K562 (cell line): ENCODE measurements around the gene PIGN. TPM values are rescaled to one million over a fixed set of nuclear protein-coding genes. Genes with fewer than 3 reads are reported as not detected.

Experiments
- ATAC-seq: fragments of 200-7000 bp; cut with Tn5 transposase; 3 replicates; pipeline ENCODE4 v1.9.1; 2020; ENCODE audit warnings: moderate library complexity
- BruUV-seq: library from RNA; stranded (reverse); fragments of 400-500 nt; replicated peaks from 2 replicates; lab custom pipeline; 2021; lab: Mats Ljungman, UMichigan
- CTCF ChIA-PET: fragments of 300-600 bp; formaldehyde crosslinking; extraction: SDS; loops from one replicate; lab custom pipeline; 2021; ENCODE audit warnings: low intra/inter-chr PET ratio; lab: Yijun Ruan, JAX
- POLR2A ChIA-PET: fragments of 300-600, 350-650 bp; sonication (Branson Sonifier 250); formaldehyde crosslinking; extraction: SDS; loops from one replicate; lab custom pipeline; 2021; ENCODE audit warnings: antibody characterized with exemption, inconsistent platforms; lab: Yijun Ruan, JAX
- DNase-seq, 4 experiments: peaks; one replicate each; pipeline versions ENCODE4 v3.0.0 to v3.0.0-alpha.2; 2011 to 2018; ENCODE audit warnings: low spot score in 3 of 4, mixed read lengths in 3 of 4; ENCODE audit errors: extremely low read depth in 1 of 4
- FAIRE-seq: peaks from 2 replicates; lab custom pipeline; 2011; peaks lifted over from hg19 to GRCh38; lab: Jason Lieb, UNC
- H2AFZ ChIP-seq: 2 replicates; pipeline ENCODE4 v1.6.0; 2011; ENCODE audit warnings: low read depth, low read length, control low read depth, inconsistent platforms
- H3K27ac ChIP-seq: fragments of 200-600 bp; 3 replicates; pipeline ENCODE4 v1.8.0; 2011; ENCODE audit warnings: low read depth, mild to moderate bottlenecking, control low read depth, inconsistent platforms, low read length, moderate library complexity, mixed read lengths; ENCODE audit errors: extremely low read depth
- H3K27me3 ChIP-seq, 2 experiments: fragments of 300-600 bp in 1 of 2; 2 replicates in 1 of 2; 3 replicates in 1 of 2; pipeline versions ENCODE4 v1.6.0 to v1.8.0; 2011; ENCODE audit warnings: inconsistent platforms in 2 of 2, low read length in 2 of 2, mild to moderate bottlenecking in 1 of 2, mixed read lengths in 1 of 2, moderate library complexity in 1 of 2; ENCODE audit not compliant: control insufficient read depth in 2 of 2, insufficient read depth in 2 of 2
- H3K36me3 ChIP-seq: fragments of 300-600 bp; 3 replicates; pipeline ENCODE4 v1.8.0; 2011; ENCODE audit warnings: mild to moderate bottlenecking, low read length, inconsistent platforms; ENCODE audit not compliant: control insufficient read depth, insufficient read depth
- H3K4me1 ChIP-seq, 2 experiments: fragments of 200-600 bp in 1 of 2; replicated peaks in 1 of 2; 2 replicates in 1 of 2; 3 replicates in 1 of 2; pipeline versions ENCODE4 v1.5.1 to v1.8.0; 2011; ENCODE audit warnings: inconsistent platforms in 2 of 2, low read length in 2 of 2, mild to moderate bottlenecking in 1 of 2, mixed read lengths in 1 of 2, moderate library complexity in 1 of 2; ENCODE audit not compliant: control insufficient read depth in 2 of 2, insufficient read depth in 2 of 2
- H3K4me2 ChIP-seq: 2 replicates; pipeline ENCODE4 v1.6.1; 2011; ENCODE audit warnings: low read length, control low read depth, inconsistent platforms, mixed read lengths; ENCODE audit not compliant: insufficient read depth
- H3K4me3 ChIP-seq: fragments of 200-600 bp; sonication (generic), shearing (Covaris generic); 2 replicates; pipeline ENCODE4 v1.5.1; 2016; ENCODE audit warnings: control low read depth, inconsistent platforms
- H3K79me2 ChIP-seq: fragments of 200-600 bp; 3 replicates; pipeline ENCODE4 v1.8.0; 2011; ENCODE audit warnings: low read length, inconsistent platforms; ENCODE audit not compliant: control insufficient read depth, insufficient read depth
- H3K9ac ChIP-seq, 2 experiments: 2 replicates each; pipeline versions ENCODE4 v1.6.0 to v1.6.1; 2011; ENCODE audit warnings: low read depth in 2 of 2, low read length in 2 of 2, control low read depth in 1 of 2, inconsistent platforms in 1 of 2, mild to moderate bottlenecking in 1 of 2, mixed read lengths in 1 of 2; ENCODE audit not compliant: insufficient read depth in 1 of 2
- H3K9me1 ChIP-seq: one replicate; pipeline ENCODE4 v1.6.0; 2011; ENCODE audit warnings: inconsistent platforms, mild to moderate bottlenecking, low read length, moderate library complexity; ENCODE audit not compliant: control insufficient read depth, insufficient read depth
- H3K9me3 ChIP-seq: replicated peaks from 2 replicates; pipeline ENCODE4 v1.5.1; 2011; ENCODE audit warnings: low read depth, low read length, inconsistent platforms; ENCODE audit not compliant: control insufficient read depth, insufficient read depth
- H4K20me1 ChIP-seq: replicated peaks from 2 replicates; pipeline ENCODE4 v1.6.1; 2011; ENCODE audit warnings: low read length, inconsistent platforms, mixed read lengths; ENCODE audit not compliant: control insufficient read depth, insufficient read depth
- ASH1L ChIP-seq: fragments of 450-650 bp; IDR thresholded peaks from 2 replicates; pipeline ENCODE4 v1.6.1; 2018; ENCODE audit warnings: borderline replicate concordance, mild to moderate bottlenecking, low read depth; ENCODE audit not compliant: partially characterized antibody
- KLF16 ChIP-seq: IDR thresholded peaks from 2 replicates; pipeline ENCODE4 v1.6.1; 2016; ENCODE audit warnings: antibody characterized with exemption
- POLR2AphosphoS2 ChIP-seq: IDR thresholded peaks from 2 replicates; pipeline ENCODE4 v1.6.1; 2012; ENCODE audit warnings: low read length, improper control_type of control experiment
- POLR3G ChIP-seq: IDR thresholded peaks from 2 replicates; pipeline ENCODE4 v1.6.1; 2011; ENCODE audit not compliant: insufficient read length, insufficient replicate concordance; ENCODE audit errors: extremely low read depth
- RNF2 ChIP-seq: sonication (generic); IDR thresholded peaks from 2 replicates; pipeline ENCODE4 v1.6.1; 2016
- SPI1 ChIP-seq: IDR thresholded peaks from 2 replicates; pipeline ENCODE4 v1.6.1; 2011; ENCODE audit warnings: low read depth, low read length, control low read depth, borderline replicate concordance
- TEAD4 ChIP-seq, 2 experiments: sonication (generic) in 1 of 2; formaldehyde crosslinking in 1 of 2; IDR thresholded peaks; 2 replicates each; pipeline versions ENCODE4 v1.6.1 to v1.8.0; 2012 to 2022; ENCODE audit warnings: borderline replicate concordance in 1 of 2, inconsistent platforms in 1 of 2, low read length in 1 of 2, mild to moderate bottlenecking in 1 of 2, missing genetic modification reagents in 1 of 2
- ZFP36 ChIP-seq: fragments of 150-350 bp; IDR thresholded peaks from 2 replicates; pipeline ENCODE4 v1.6.1; 2018; ENCODE audit warnings: low read length, low read depth; ENCODE audit not compliant: partially characterized antibody
- ZFX ChIP-seq: sonication (generic); formaldehyde crosslinking; IDR thresholded peaks from 2 replicates; pipeline ENCODE4 v1.8.0; 2022; ENCODE audit warnings: mild to moderate bottlenecking, missing genetic modification reagents, moderate library complexity
- ZNF699 ChIP-seq: fragments of 250-450 bp; sonication (Bioruptor Pico); IDR thresholded peaks from 2 replicates; pipeline ENCODE4 v1.8.0; 2021; ENCODE audit warnings: mild to moderate bottlenecking, moderate library complexity; ENCODE audit not compliant: insufficient replicate concordance
- WGBS: fragments of 100-300 bp; shearing (Covaris generic); methylation state at CpG from one replicate; pipeline ENCODE4 v1.1.6; 2016; ENCODE audit warnings: low coverage, mixed read lengths; ENCODE audit not compliant: insufficient coverage; ENCODE audit errors: missing lambda C conversion rate; 5-methylcytosine and 5-hydroxymethylcytosine counted together
- in situ Hi-C: fragments of 300-500 bp; cut with MboI; formaldehyde crosslinking; loops from 4 replicates; pipeline ENCODE4 v1.15.0; 2018; ENCODE audit warnings: inconsistent platforms, mixed read lengths
- intact Hi-C: fragments of 100-400 bp; cut with micrococcal nuclease; formaldehyde crosslinking; loops from 2 replicates; pipeline ENCODE4 v1.14.2; 2022
- polyA plus RNA-seq, 8 experiments: library from polyadenylated mRNA; depleted of rRNA in 4 of 8; stranded (reverse) in 5 of 8; unstranded in 3 of 8; fragments of >200 nt; fragmentation: Nextera tagmentation in 2 of 8; fragmentation: Illumina TruSeq in 1 of 8; extraction: Ambion mirVana in 2 of 8; extraction: Trizol in 1 of 8; gene quantifications; 2 replicates each; pipeline versions ENCODE4 v1.2.1 to v1.2.3, GENCODE V29; 2011 to 2014; ENCODE audit warnings: inconsistent platforms in 1 of 8, missing spikeins in 1 of 8
- total RNA-seq, 7 experiments: library from RNA; depleted of rRNA in 6 of 7; stranded (reverse); fragments of >200 nt in 6 of 7; fragmentation: Illumina TruSeq in 2 of 7; extraction: Trizol in 2 of 7; gene quantifications; 2 replicates each; pipeline versions ENCODE4 v1.2.1 to v1.2.3, GENCODE V29; 2011 to 2021; ENCODE audit warnings: low replicate concordance in 1 of 7
- TF ChIP-seq, protein P1 (sequence below): fragments of 150-350 bp; conservative IDR thresholded peaks from 2 replicates; pipeline ENCODE4 v1.6.1; 2014; ENCODE audit warnings: low read length
- TF ChIP-seq, protein P2 (sequence below): fragments of 250-450 bp; sonication (Bioruptor Pico); IDR thresholded peaks from 2 replicates; pipeline ENCODE4 v1.8.0; 2022; ENCODE audit warnings: moderate library complexity, mild to moderate bottlenecking, inconsistent platforms

The PIGN gene
- total and polyA plus RNA-seq, 9 of the 15 experiments (the other 6 are each of a cell fraction or from before 2014, with no cell fraction given), result 9.9 to 25.6 (median 17.3) TPM

DNA sequence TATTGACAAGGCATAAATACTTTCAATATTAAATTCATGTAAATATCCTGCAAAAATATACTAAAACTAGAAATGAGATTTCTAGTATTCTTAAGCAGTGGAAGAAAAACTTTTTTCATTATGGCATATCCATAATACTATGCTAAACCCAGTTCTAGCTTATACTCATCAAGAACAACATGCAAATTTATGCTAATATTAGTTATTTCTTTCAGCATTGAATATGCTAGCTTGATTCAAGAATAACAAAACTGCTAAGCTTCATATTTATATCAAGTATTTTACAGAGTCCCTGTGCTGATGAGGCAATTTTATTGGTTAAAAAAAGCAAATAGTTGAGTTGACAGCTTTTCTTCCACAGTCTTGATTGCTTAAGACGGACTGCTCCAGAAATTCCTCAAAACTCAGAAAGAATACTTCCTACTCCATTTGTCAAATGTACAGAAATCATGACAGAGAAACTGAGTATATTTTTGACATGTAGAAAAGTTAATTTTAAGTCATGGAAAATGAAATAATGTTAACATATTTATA lies 105.0 kb downstream of the PIGN start:
- H3K36me3 ChIP-seq, result no peaks in the 10 kb centered on the region
- no peaks in the 10 kb centered on the region for H3K9me1 ChIP-seq
- CTCF ChIA-PET, result no interaction called here
- H3K4me2 ChIP-seq, result no peak overlapping the region
- no peak overlapping the region for H3K4me3 ChIP-seq
- H3K4me1 ChIP-seq, result no peaks in the 10 kb centered on the region
- POLR2A ChIA-PET, result interaction anchor here (0.6 to 0.8 kb wide), 2 partner anchors 8 to 10 kb away, joined by 3 read pairs; no protein-coding TSS in a partner anchor
- no peaks in the 10 kb centered on the region for H4K20me1 ChIP-seq
- FAIRE-seq (no peak), DNase-seq (no peak), ATAC-seq (no peak)
- H3K27ac ChIP-seq, result no peak overlapping the region
- BruUV-seq, result no TSS peak
- H3K79me2 ChIP-seq, result no peaks in the 10 kb centered on the region
- no peak overlapping the region for H2AFZ ChIP-seq
- WGBS, result 100% methylated on average over 1 of the region's 1 CpG
- H3K9me3 ChIP-seq, result no peaks in the 10 kb centered on the region
- intact Hi-C loops, result no loop called here
- H3K27me3 ChIP-seq, result no peaks in the 10 kb centered on the region
- in situ Hi-C loops, result no loop called here
- H3K9ac ChIP-seq, result no peak overlapping the region
- TF ChIP-seq POLR3G (no peak), ASH1L (no peak), SPI1 (no peak), TEAD4 (IDR thresholded peaks at IDR 0.05; ENCODE audit: low read length) (no peak), TEAD4 (CRISPR knock-in tag; IDR thresholded peaks at IDR 0.05; ENCODE audit: borderline replicate concordance) (no peak), ZFX (CRISPR knock-in tag) (no peak), RNF2 (no peak), ZFP36 (no peak), KLF16 (no peak), ZNF699 (CRISPR knock-in tag) (no peak), POLR2AphosphoS2 (no peak)
- TF ChIP-seq, protein P1, sequence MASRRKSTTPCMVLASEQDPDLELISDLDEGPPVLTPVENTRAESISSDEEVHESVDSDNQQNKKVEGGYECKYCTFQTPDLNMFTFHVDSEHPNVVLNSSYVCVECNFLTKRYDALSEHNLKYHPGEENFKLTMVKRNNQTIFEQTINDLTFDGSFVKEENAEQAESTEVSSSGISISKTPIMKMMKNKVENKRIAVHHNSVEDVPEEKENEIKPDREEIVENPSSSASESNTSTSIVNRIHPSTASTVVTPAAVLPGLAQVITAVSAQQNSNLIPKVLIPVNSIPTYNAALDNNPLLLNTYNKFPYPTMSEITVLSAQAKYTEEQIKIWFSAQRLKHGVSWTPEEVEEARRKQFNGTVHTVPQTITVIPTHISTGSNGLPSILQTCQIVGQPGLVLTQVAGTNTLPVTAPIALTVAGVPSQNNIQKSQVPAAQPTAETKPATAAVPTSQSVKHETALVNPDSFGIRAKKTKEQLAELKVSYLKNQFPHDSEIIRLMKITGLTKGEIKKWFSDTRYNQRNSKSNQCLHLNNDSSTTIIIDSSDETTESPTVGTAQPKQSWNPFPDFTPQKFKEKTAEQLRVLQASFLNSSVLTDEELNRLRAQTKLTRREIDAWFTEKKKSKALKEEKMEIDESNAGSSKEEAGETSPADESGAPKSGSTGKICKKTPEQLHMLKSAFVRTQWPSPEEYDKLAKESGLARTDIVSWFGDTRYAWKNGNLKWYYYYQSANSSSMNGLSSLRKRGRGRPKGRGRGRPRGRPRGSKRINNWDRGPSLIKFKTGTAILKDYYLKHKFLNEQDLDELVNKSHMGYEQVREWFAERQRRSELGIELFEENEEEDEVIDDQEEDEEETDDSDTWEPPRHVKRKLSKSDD, result no peak
- TF ChIP-seq, protein P2, sequence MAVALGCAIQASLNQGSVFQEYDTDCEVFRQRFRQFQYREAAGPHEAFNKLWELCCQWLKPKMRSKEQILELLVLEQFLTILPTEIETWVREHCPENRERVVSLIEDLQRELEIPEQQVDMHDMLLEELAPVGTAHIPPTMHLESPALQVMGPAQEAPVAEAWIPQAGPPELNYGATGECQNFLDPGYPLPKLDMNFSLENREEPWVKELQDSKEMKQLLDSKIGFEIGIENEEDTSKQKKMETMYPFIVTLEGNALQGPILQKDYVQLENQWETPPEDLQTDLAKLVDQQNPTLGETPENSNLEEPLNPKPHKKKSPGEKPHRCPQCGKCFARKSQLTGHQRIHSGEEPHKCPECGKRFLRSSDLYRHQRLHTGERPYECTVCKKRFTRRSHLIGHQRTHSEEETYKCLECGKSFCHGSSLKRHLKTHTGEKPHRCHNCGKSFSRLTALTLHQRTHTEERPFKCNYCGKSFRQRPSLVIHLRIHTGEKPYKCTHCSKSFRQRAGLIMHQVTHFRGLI (CRISPR knock-in tag), result no peak
